ENCODE results near the gene HNRNPM. TPM values are rescaled to one million over a fixed set of nuclear protein-coding genes. Genes with fewer than 3 reads are reported as not detected.

The HNRNPM gene
- total and polyA plus RNA-seq, 2 donors (not counting 1 experiment from before 2014, with no cell fraction given): 137 to 221 TPM

DNA sequence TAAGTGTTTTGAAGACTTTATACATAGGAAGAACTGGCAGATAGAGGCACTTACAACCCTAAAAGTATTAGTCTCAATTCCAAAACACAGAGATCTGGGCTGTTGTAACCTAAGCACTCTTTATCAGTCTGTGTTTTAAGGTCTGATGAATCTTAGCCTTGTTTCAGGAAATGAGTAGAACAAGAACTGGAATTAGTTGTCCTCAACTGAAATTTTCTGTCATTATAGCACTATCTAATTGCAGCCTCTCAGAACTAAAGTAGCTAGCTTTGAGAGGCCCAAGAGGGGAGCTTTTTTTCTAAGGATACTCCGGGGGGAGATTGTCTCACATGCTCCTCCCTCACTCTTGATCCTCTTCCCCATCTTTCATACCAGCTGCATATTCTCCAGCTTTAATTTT, 13.1 kb downstream of the HNRNPM start:
- peaks cover 2 to 78% of the 10 kb centered on the region in 2 experiments for H3K36me3 ChIP-seq (replicated peaks in 1 of 2; ENCODE audit: control extremely low read depth in 1 of 2, control insufficient read depth in 1 of 2, extremely low read depth in 1 of 2, insufficient read depth in 2 of 2, low read length in 1 of 2)
- H4K20me1 ChIP-seq (ENCODE audit: control insufficient read depth, insufficient read depth, low read length, poor library complexity, severe bottlenecking): peaks cover 100% of the 10 kb centered on the region

DNA sequence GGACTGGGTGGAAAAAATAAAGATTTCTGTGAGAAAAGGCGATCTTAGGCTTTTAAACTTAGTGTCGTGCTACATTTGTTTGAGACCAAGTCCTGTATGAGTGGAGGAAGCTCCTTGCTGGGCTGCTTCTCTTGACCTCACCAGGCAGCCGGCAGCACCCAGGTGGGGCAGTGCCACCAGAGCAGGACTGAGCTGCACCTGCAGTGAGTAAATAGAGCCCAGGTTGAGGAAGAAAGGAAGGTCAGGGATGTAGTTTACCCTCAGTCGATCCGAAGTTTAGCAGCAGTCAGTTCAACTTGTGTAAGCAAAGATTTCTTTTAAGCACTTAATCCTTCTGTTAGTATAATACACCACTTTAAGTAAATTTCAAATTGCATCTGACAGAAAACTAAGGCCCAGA, 13.6 kb downstream of the HNRNPM start:
- Histone ChIP-seq H3K27ac (ENCODE audit: low read length in 2 of 2) (peak overlapping the region in 1 of 2 donors; percentile 41), H3K36me3 (replicated peaks in 1 of 2; ENCODE audit: control extremely low read depth in 1 of 2, control insufficient read depth in 1 of 2, extremely low read depth in 1 of 2, insufficient read depth in 2 of 2, low read length in 1 of 2) (peaks cover 2 to 77% of the 10 kb centered on the region in 2 experiments)
- CTCF ChIA-PET: no interaction called here

More for the DNA sequence above, 13.1 kb downstream of the HNRNPM start:
- Mint-ChIP-seq H3K4me1 (peaks cover 87% of the 10 kb centered on the region), H3K4me3 (no peak overlapping the region), H3K9me3 (ENCODE audit: insufficient read depth) (no peaks in the 10 kb centered on the region), H3K27me3 (no peaks in the 10 kb centered on the region), H3K27ac (no peak overlapping the region)
- intact Hi-C loops (cut with micrococcal nuclease): no loop called here
- Histone ChIP-seq H3K27ac (ENCODE audit: low read length in 2 of 2) (peak overlapping the region in 1 of 2 donors; percentile 41), H3K27me3 (replicated peaks in 1 of 4; ENCODE audit: control extremely low read depth in 1 of 4, control insufficient read depth in 3 of 4, insufficient read depth in 4 of 4, low read length in 3 of 4) (no peaks in the 10 kb centered on the region), H3K9me3 (ENCODE audit: control extremely low read depth in 1 of 3, control insufficient read depth in 2 of 3, insufficient read depth in 1 of 3, low read length in 2 of 3) (no peaks in the 10 kb centered on the region), H3K4me1 (ENCODE audit: control insufficient read depth in 2 of 2, insufficient read depth in 2 of 2, low read length in 2 of 2) (peaks cover 29 to 35% of the 10 kb centered on the region in 2 donors), H3K79me2 (ENCODE audit: control insufficient read depth, insufficient read depth, low read length) (peaks cover 100% of the 10 kb centered on the region), H3K9ac (ENCODE audit: low read length) (no peak overlapping the region), H2AFZ (ENCODE audit: insufficient read depth, low read depth, low read length, poor library complexity, severe bottlenecking) (no peak overlapping the region), H3K4me2 (replicated peaks; ENCODE audit: low read depth, low read length, poor library complexity, severe bottlenecking) (no peak overlapping the region), H3K4me3 (ENCODE audit: control extremely low read depth in 1 of 5, extremely low read depth in 1 of 5, insufficient read depth in 1 of 5, low read depth in 2 of 5, low read length in 4 of 5) (no peak overlapping the region)
- DNase-seq (no peak), ATAC-seq (ENCODE audit: low read depth) (no peak)
- CTCF ChIA-PET: no interaction called here
- POLR2A ChIA-PET: interaction anchor here (0.5 kb wide), 1 partner anchor 27 kb away, joined by 4 read pairs; no protein-coding TSS in a partner anchor
- WGBS (ENCODE audit: insufficient coverage): 100% methylated on average over 1 of the region's 1 CpG
- no peak for TF ChIP-seq EZH2 (IDR thresholded peaks at IDR 0.05; ENCODE audit: borderline replicate concordance, insufficient read depth, low read depth, low read length, poor library complexity, severe bottlenecking)
- TF ChIP-seq, protein P1, sequence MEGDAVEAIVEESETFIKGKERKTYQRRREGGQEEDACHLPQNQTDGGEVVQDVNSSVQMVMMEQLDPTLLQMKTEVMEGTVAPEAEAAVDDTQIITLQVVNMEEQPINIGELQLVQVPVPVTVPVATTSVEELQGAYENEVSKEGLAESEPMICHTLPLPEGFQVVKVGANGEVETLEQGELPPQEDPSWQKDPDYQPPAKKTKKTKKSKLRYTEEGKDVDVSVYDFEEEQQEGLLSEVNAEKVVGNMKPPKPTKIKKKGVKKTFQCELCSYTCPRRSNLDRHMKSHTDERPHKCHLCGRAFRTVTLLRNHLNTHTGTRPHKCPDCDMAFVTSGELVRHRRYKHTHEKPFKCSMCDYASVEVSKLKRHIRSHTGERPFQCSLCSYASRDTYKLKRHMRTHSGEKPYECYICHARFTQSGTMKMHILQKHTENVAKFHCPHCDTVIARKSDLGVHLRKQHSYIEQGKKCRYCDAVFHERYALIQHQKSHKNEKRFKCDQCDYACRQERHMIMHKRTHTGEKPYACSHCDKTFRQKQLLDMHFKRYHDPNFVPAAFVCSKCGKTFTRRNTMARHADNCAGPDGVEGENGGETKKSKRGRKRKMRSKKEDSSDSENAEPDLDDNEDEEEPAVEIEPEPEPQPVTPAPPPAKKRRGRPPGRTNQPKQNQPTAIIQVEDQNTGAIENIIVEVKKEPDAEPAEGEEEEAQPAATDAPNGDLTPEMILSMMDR (IDR thresholded peaks at IDR 0.05): no peak

More for the DNA sequence above, 13.6 kb downstream of the HNRNPM start:
- no peak overlapping the region for H3K9ac ChIP-seq (ENCODE audit: low read length)
- WGBS (ENCODE audit: insufficient coverage): 94% methylated on average over 3 of the region's 5 CpGs
- H3K4me3 Mint-ChIP-seq: no peak overlapping the region
- H3K79me2 ChIP-seq (ENCODE audit: control insufficient read depth, insufficient read depth, low read length): peaks cover 100% of the 10 kb centered on the region
- intact Hi-C loops (cut with micrococcal nuclease): no loop called here
- H3K9me3 ChIP-seq (ENCODE audit: control extremely low read depth in 1 of 3, control insufficient read depth in 2 of 3, insufficient read depth in 1 of 3, low read length in 2 of 3): no peaks in the 10 kb centered on the region
- H3K27ac Mint-ChIP-seq: peak overlapping the region; percentile 60
- H2AFZ ChIP-seq (ENCODE audit: insufficient read depth, low read depth, low read length, poor library complexity, severe bottlenecking): no peak overlapping the region
- no peaks in the 10 kb centered on the region for H3K27me3 Mint-ChIP-seq
- peaks cover 81% of the 10 kb centered on the region for H3K4me1 Mint-ChIP-seq
- H3K4me1 ChIP-seq (ENCODE audit: control insufficient read depth in 2 of 2, insufficient read depth in 2 of 2, low read length in 2 of 2): peaks cover 29% of the 10 kb centered on the region in 2 donors
- H4K20me1 ChIP-seq (ENCODE audit: control insufficient read depth, insufficient read depth, low read length, poor library complexity, severe bottlenecking): peaks cover 100% of the 10 kb centered on the region
- H3K27me3 ChIP-seq (replicated peaks in 1 of 4; ENCODE audit: control extremely low read depth in 1 of 4, control insufficient read depth in 3 of 4, insufficient read depth in 4 of 4, low read length in 3 of 4): no peaks in the 10 kb centered on the region
- TF ChIP-seq, protein P1 (IDR thresholded peaks at IDR 0.05): no peak
- TF ChIP-seq EZH2 (IDR thresholded peaks at IDR 0.05; ENCODE audit: borderline replicate concordance, insufficient read depth, low read depth, low read length, poor library complexity, severe bottlenecking): no peak
- POLR2A ChIA-PET: no interaction called here
- no peaks in the 10 kb centered on the region for H3K9me3 Mint-ChIP-seq (ENCODE audit: insufficient read depth)
- DNase-seq (no peak), ATAC-seq (ENCODE audit: low read depth) (no peak)
- H3K4me3 ChIP-seq (ENCODE audit: control extremely low read depth in 1 of 5, extremely low read depth in 1 of 5, insufficient read depth in 1 of 5, low read depth in 2 of 5, low read length in 4 of 5): no peak overlapping the region
- H3K4me2 ChIP-seq (replicated peaks; ENCODE audit: low read depth, low read length, poor library complexity, severe bottlenecking): no peak overlapping the region

All from B cell (primary cell).